MM.1S (cell line): ENCODE data around the gene IFI44L.

Experiments
- CTCF ChIP-seq: fragments of 300-600 bp; sonication (generic); IDR thresholded peaks from 2 replicates; pipeline ENCODE4 v1.5.1; 2016; ENCODE audit warnings: antibody characterized with exemption, low read length, mixed read lengths
- EZH2phosphoT487 ChIP-seq: fragments of 300-600 bp; sonication (generic); IDR thresholded peaks from 2 replicates; pipeline ENCODE4 v1.6.1; 2018; ENCODE audit warnings: antibody characterized with exemption, low read length

- TF ChIP-seq CTCF: no peak
- no peak for TF ChIP-seq EZH2phosphoT487
Measured at GRCh38 chr1:78624035-78624434, 3.8 kb downstream of the IFI44L start.
